ENCODE results near the gene FFAR2.

FFAR2 gene

GRCh38 chr19:35490364-35490763 is 42.3 kb downstream of the FFAR2 start, which contains the start of gene KRTDAP:
KRTDAP (minus strand) TSS chr19:35490464; CDS start chr19:35490442, 22 bp downstream.
- DNase-seq: no peak

GRCh38 chr19:35491836-35492360 is 43.8 kb downstream of the FFAR2 start:
- no peak for DNase-seq

GRCh38 chr19:35493971-35494370 is 45.9 kb downstream of the FFAR2 start:
- DNase-seq: no peak

GRCh38 chr19:35495107-35496064 is 47.3 kb downstream of the FFAR2 start:
- peak; percentile 90 for DNase-seq

- DNase-seq: no peak
Measured at GRCh38 chr19:35497406-35497805, 49.3 kb downstream of the FFAR2 start.

- DNase-seq: no peak
Measured at GRCh38 chr19:35498220-35498619, 50.2 kb downstream of the FFAR2 start.

GRCh38 chr19:35498984-35499527 is 51.0 kb downstream of the FFAR2 start:
- no peak for DNase-seq

- DNase-seq: no peak
Measured at GRCh38 chr19:35500611-35501010, 52.6 kb downstream of the FFAR2 start.

All from stimulated activated CD4-positive, alpha-beta T cell treated with anti-CD3 and anti-CD28 coated beads, Interleukin-15, amount 100 ng/mL, for 24 hours (primary cell).